GM12865 (cell line): Measurements from ENCODE around the gene MPC1.
"Not testable (repeated sequence)": the region's sequence is repeated elsewhere in the genome, so short reads cannot be mapped to it uniquely, and the experiment has no call there.

Source experiments
- DNase-seq: peaks from one replicate; pipeline ENCODE4 v3.0.0; 2010; ENCODE audit warnings: low read depth
- H3K4me3 ChIP-seq: 2 replicates; pipeline ENCODE4 v1.5.1; 2011; ENCODE audit warnings: mild to moderate bottlenecking, low read depth, low read length, control low read depth
- CTCF ChIP-seq: IDR thresholded peaks from 2 replicates; pipeline ENCODE4 v1.5.1; 2011; ENCODE audit warnings: low read length, control low read depth, low read depth, inconsistent platforms; ENCODE audit not compliant: insufficient read depth; ENCODE audit errors: missing control alignments

The MPC1 gene

GRCh38 chr6:166408936-166409755 lies 26.4 kb upstream of the MPC1 start:
- TF ChIP-seq CTCF = no peak
- H3K4me3 ChIP-seq = no peak overlapping the region
- no peak for DNase-seq

DNA sequence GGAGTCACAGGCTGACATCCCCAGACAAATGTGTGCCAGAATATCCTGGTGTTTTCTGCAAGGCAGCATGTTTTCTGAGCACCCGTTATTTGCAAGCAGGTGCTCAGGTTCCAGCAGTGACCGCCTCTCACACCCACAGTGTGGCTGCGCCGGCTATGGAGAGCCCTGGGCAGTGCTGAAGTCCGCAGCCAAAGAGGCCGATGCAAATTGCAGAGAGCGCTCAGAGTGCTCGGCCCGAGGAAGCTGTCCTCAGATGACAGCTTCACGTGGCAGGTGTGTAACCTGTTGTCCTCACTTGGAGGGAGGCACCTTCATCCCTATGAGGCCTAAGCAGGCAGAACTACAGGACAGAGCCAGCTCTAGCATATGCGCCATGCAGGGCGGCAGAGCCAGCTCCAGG lies 23.5 kb upstream of the MPC1 start:
- TF ChIP-seq CTCF = no peak
- DNase-seq = no peak
- H3K4me3 ChIP-seq = no peak overlapping the region

GRCh38 chr6:166405386-166405785 lies 22.6 kb upstream of the MPC1 start:
- no peak overlapping the region for H3K4me3 ChIP-seq
- TF ChIP-seq CTCF = no peak
- DNase-seq = no peak

DNA sequence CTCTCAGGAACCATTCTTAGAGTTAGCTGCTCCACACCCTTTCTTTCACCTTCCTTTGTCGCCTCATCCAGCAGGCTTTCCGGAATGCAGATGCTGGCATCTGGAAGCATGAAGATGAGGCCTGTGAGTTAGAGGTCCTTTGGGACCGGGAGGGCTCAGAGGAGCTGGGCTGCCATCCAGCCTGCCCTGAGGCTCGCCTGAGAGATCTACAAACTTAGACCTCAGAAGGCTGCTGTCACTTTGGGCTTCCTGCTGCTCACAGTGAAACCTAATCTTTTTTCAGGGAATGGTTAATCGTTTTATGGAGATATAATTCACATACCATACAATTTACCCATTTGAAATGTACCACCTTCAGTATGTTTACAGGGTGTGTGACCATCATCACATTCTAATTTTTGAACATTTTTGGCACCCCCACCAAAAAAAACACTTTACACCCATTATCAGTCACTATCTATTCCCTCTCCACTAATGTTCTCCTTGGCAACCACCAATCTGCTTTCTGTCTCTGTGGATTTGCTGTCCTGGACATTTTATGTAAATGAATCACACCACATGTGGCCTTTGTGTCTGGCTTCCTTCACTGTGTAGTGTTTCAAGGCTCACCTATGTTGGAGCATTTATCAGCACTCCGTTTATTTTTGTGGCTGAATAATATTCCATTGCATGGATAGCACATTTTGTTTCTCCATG lies 20.0 kb upstream of the MPC1 start:
- no peak for TF ChIP-seq CTCF
- H3K4me3 ChIP-seq = no peak overlapping the region
- no peak for DNase-seq

- H3K4me3 ChIP-seq = not testable (repeated sequence)
- TF ChIP-seq CTCF = peak; percentile 77
- peak; percentile 85 for DNase-seq
Observed at GRCh38 chr6:166400649-166401250, 18.0 kb upstream of the MPC1 start.

DNA sequence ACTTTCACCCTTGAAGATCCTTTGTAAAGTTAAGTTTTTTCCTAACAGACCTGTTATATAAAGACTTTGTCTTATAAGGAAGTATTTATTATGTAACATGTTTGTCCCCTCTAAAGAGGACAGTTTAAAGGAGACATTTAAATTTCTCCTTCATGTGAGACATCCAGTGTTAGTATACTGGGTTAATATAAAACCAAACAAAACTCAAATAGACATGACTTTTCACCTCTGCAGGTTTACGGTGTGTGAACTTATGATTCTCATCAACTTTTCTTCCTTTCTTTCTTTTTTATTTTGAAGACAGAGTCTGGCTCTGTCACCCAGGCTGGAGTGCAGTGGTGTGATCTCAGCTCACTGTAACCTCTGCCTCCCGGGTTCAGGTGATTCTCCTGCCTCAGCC lies 17.4 kb upstream of the MPC1 start:
- DNase-seq = no peak
- no peak for TF ChIP-seq CTCF
- H3K4me3 ChIP-seq = no peak overlapping the region

GRCh38 chr6:166398348-166398747 lies 15.6 kb upstream of the MPC1 start:
- no peak for TF ChIP-seq CTCF
- no peak overlapping the region for H3K4me3 ChIP-seq
- DNase-seq = no peak
